ENCODE data around the gene KMT2A.

The KMT2A gene

DNA sequence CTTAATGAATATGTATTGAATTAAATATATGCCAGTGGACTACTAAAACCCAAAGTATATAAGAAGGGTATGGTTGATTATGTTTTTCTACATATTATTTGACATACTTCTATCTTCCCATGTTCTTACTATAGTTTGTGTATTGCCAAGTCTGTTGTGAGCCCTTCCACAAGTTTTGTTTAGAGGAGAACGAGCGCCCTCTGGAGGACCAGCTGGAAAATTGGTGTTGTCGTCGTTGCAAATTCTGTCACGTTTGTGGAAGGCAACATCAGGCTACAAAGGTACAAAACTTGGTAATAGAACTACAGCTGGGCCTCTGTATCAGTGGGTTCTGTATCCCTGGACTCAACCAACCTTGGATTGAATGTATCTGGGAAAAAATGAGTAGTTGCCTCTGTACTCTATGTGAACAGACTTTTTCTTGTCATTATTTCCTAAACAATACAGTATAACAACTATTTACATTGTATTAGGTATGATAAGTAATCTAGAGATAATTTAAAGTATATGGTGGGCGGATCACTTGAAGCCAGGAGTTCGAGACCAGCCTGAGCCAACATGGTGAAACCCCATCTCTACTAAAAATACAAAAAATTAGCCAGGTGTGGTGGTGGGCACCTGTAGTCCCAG is 52.3 kb downstream of the KMT2A start:
- DNase-seq, result peak; percentile 30

- DNase-seq, result no peak
Observed at GRCh38 chr11:118491041-118491440, 54.7 kb downstream of the KMT2A start.

- DNase-seq, result no peak
Observed at GRCh38 chr11:118497831-118498230, 61.5 kb downstream of the KMT2A start.

- no peak for DNase-seq
Observed at GRCh38 chr11:118503216-118503615, 66.9 kb downstream of the KMT2A start.

- DNase-seq, result no peak
Observed at GRCh38 chr11:118511601-118512000, 75.3 kb downstream of the KMT2A start.

DNA sequence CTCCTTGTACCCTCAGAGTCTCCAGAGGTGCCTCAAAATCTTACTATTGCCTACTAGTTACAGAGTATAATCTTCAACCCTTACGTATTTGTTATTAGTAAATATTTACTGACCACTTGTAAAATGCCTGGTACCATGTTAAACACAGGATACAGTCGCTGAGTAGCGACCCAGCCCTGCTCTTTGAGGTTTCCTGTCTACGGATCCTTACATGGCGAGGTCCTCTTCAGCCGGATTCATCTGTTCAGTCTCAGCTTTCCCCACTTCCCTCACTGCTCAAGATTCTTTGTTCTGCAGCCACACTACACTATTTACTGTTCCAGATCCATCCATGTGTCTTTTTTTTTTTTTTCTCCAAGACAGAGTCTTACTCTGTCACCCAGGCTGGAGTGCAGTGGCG is 77.8 kb downstream of the KMT2A start:
- DNase-seq, result no peak

DNA sequence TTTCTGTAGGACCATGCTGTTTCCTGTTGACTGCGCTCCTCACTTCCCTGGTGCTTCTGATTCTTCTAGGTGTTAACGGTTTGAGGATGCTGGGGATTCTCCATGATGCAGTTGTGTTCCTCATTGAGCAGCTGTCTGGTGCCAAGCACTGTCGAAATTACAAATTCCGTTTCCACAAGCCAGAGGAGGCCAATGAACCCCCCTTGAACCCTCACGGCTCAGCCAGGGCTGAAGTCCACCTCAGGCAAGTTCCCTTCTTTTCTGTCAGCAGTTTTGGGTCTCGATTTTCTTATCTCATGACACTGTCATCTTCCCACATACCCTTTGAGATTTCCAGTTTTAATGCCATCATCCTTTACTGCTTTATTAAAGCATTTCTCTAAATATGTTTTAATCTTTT is 83.3 kb downstream of the KMT2A start:
- DNase-seq, result no peak

DNA sequence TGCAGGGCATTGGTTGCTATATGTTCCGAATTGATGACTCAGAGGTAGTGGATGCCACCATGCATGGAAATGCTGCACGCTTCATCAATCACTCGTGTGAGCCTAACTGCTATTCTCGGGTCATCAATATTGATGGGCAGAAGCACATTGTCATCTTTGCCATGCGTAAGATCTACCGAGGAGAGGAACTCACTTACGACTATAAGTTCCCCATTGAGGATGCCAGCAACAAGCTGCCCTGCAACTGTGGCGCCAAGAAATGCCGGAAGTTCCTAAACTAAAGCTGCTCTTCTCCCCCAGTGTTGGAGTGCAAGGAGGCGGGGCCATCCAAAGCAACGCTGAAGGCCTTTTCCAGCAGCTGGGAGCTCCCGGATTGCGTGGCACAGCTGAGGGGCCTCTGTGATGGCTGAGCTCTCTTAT is 85.6 kb downstream of the KMT2A start:
- no peak for DNase-seq

- no peak for DNase-seq
Observed at GRCh38 chr11:118522571-118523072, 86.3 kb downstream of the KMT2A start.

GRCh38 chr11:118524356-118524755 is 88.1 kb downstream of the KMT2A start:
- DNase-seq, result no peak

- DNase-seq, result no peak
Observed at GRCh38 chr11:118524757-118525470, 88.6 kb downstream of the KMT2A start.

GRCh38 chr11:118526688-118527087 is 90.4 kb downstream of the KMT2A start:
- no peak for DNase-seq

DNA sequence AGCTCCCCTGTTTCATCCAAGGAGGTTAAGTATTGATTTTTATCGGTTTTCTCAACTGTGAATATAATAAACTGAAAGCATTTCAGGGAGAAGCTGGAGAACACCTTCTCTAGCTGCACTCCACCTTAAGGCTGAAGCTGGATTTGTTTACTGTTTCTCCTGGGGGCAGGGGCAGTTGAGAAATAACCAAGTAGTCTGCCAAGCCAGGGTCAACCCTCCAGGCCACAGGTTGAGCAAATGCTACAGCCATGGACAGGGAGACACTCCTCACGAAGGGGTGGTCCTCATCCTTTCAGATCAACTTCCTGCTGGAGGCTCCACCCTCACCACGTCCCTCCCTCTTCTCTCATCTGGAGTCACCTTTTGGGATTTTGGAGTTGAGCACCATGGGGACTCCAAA is 90.8 kb downstream of the KMT2A start, which contains the start of gene TTC36:
Gene TTC36 (plus strand): TSS at position 366 of the 400 bp plus-strand sequence. CDS start 21 bp downstream, at position 387.
- no peak for DNase-seq

GRCh38 chr11:118528511-118528910 is 92.2 kb downstream of the KMT2A start:
- DNase-seq, result no peak

GRCh38 chr11:118529584-118530175 is 93.4 kb downstream of the KMT2A start:
- DNase-seq, result no peak

- DNase-seq, result no peak
Observed at GRCh38 chr11:118530180-118530682, 93.9 kb downstream of the KMT2A start.

DNA sequence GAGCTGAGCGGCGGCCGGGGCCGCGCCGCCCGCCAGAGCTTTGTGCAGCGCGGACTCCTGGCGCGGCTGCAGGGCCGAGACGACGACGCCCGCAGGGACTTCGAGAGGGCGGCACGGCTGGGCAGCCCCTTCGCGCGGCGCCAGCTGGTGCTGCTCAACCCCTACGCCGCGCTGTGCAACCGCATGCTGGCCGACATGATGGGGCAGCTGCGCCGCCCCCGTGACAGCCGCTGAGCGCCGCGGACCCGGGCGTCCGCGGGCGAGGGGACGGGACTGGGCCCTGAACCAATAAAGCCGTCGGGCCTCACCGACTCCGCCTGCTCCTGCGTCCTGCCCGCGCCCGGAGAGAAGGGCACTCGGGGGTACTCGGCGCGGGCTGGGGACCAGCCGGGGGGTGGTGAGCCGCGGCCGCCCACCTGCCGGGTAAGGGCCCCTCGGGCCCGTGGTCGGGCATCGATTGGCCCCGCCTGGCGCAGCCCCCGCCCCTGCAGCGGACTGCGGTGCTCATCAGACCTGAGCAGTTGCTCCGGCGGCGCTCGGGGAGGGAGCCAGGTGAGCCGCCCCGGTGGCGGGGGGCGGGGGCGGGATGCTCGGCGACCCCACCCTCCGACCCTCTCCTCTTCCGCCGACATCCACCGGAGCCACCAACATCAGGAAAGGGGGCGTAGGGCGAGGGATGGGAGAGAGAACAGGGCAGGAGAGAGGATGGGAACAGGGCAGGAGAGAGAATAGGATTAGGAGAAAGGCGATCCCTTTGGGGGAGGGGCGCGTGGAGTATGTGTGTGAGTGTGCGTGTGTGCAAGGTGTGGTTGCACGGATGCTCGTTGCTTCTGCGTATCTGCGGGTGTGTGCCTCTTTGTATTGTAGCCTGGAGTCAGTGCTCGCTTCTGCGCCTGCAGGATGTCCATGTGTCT is 94.6 kb downstream of the KMT2A start, which contains the start of gene TMEM25:
Gene TMEM25 (plus strand): TSS at position 510 of the 914 bp plus-strand sequence. CDS start 610 bp downstream, outside the sequence.
- DNase-seq, result no peak

GRCh38 chr11:118531597-118532084 is 95.3 kb downstream of the KMT2A start:
- DNase-seq, result no peak

GRCh38 chr11:118532091-118532490 is 95.8 kb downstream of the KMT2A start:
- DNase-seq, result no peak

- no peak for DNase-seq
Observed at GRCh38 chr11:118532852-118533768, 96.8 kb downstream of the KMT2A start.

Data from DMS 273 treated with DMSO at 0.1 percent for 48 hours (cell line).